Measurements from ENCODE around the gene TTLL5. TPM values are rescaled to one million over a fixed set of nuclear protein-coding genes. Genes with fewer than 3 reads are reported as not detected.

TTLL5 gene
- total RNA-seq, 4 donors from 2014 or later: 14.2 to 27.1 (median 21.2) TPM

- DNase-seq: no peak
- no peak for TF ChIP-seq POLR2A (IDR thresholded peaks at IDR 0.05)
- TF ChIP-seq, protein P1, sequence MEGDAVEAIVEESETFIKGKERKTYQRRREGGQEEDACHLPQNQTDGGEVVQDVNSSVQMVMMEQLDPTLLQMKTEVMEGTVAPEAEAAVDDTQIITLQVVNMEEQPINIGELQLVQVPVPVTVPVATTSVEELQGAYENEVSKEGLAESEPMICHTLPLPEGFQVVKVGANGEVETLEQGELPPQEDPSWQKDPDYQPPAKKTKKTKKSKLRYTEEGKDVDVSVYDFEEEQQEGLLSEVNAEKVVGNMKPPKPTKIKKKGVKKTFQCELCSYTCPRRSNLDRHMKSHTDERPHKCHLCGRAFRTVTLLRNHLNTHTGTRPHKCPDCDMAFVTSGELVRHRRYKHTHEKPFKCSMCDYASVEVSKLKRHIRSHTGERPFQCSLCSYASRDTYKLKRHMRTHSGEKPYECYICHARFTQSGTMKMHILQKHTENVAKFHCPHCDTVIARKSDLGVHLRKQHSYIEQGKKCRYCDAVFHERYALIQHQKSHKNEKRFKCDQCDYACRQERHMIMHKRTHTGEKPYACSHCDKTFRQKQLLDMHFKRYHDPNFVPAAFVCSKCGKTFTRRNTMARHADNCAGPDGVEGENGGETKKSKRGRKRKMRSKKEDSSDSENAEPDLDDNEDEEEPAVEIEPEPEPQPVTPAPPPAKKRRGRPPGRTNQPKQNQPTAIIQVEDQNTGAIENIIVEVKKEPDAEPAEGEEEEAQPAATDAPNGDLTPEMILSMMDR (IDR thresholded peaks at IDR 0.05): no peak
- Histone ChIP-seq H3K9me3 (no peaks in the 10 kb centered on the region), H3K27me3 (no peaks in the 10 kb centered on the region), H3K4me3 (no peak overlapping the region), H3K4me1 (peaks cover 0 to 16% (median 0%) of the 10 kb centered on the region in 3 donors), H3K36me3 (no peaks in the 10 kb centered on the region), H3K27ac (no peak overlapping the region)
- 63 to 64% methylated on average over 5 to 6 of the region's 6 CpGs for WGBS, 2 donors
- intact Hi-C loops (cut with DNase I): no loop called here
Observed at GRCh38 chr14:75630695-75631452, 30.2 kb upstream of the TTLL5 start.

DNA sequence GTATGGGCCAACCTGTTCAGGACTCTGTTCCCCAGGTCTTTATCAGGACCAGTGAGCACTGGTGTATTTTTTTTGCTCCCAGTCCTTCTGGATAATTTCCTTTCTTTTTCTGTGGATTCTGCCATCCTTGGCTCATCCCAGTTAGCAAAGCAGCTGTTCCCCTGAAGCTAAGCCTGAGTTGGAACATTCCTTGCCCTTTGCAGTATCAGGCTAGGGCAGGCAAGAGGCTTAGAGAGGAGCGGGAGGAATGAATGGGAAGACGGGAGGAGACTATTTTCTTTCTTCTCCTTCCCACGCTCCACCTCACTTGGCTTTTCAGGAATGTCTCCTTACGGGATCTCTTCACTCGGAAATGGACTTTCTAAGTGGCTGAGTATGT, 29.6 kb upstream of the TTLL5 start:
- no peaks in the 10 kb centered on the region for H3K36me3 ChIP-seq
- no peak for DNase-seq
- 23 to 39% methylated on average over 5 of the region's 5 CpGs for WGBS, 2 donors
- H3K4me1 ChIP-seq: peaks cover 0 to 16% (median 0%) of the 10 kb centered on the region in 3 donors
- H3K9me3 ChIP-seq: no peaks in the 10 kb centered on the region
- H3K4me3 ChIP-seq: no peak overlapping the region
- TF ChIP-seq POLR2A (IDR thresholded peaks at IDR 0.05): no peak
- TF ChIP-seq, protein P1 (IDR thresholded peaks at IDR 0.05): no peak
- intact Hi-C loops (cut with DNase I): no loop called here
- H3K27ac ChIP-seq: no peak overlapping the region
- H3K27me3 ChIP-seq: no peaks in the 10 kb centered on the region

- WGBS, 2 donors: 32 to 48% methylated on average over 3 to 5 of the region's 5 CpGs
- TF ChIP-seq, protein P1 (IDR thresholded peaks at IDR 0.05): no peak
- TF ChIP-seq POLR2A (IDR thresholded peaks at IDR 0.05): no peak
- H3K4me3 ChIP-seq: no peak overlapping the region
- intact Hi-C loops (cut with DNase I): no loop called here
- DNase-seq: no peak
- no peaks in the 10 kb centered on the region for H3K27me3 ChIP-seq
- H3K36me3 ChIP-seq: no peaks in the 10 kb centered on the region
- H3K9me3 ChIP-seq: no peaks in the 10 kb centered on the region
- peaks cover 0 to 16% (median 0%) of the 10 kb centered on the region in 3 donors for H3K4me1 ChIP-seq
- H3K27ac ChIP-seq: no peak overlapping the region
Observed at GRCh38 chr14:75634848-75635247, 26.2 kb upstream of the TTLL5 start.

DNA sequence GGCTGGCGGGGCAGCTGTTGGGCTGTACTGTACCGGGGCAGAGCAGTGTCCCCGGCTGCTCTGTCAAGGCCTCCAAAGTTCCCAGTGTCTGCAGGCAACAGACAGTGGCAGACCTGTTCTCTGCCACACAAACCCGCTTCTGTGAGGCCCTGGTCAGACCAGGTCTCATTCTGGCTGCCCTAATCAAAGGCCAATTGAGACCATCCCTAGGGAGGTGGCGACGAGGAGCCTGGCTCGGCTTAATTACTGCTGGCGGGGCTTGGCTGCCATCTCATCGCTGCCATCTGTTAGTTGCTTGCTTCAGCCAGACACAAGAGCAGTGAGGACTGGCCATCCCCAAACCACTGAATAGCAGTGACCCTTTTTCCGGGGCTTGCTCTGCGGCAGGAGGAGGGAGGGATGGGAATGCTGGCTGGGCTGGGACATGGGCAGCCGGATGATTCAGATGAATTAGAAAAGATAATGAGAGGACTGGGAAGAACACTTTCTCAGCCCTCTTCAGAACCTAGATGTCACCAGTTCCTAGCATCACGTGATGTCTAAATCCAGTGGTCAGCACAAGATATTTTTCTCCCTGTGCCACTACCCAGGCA, 24.9 kb upstream of the TTLL5 start:
- Histone ChIP-seq H3K4me1 (peaks cover 0 to 16% (median 0%) of the 10 kb centered on the region in 3 donors), H3K27me3 (no peaks in the 10 kb centered on the region), H3K27ac (no peak overlapping the region), H3K36me3 (no peaks in the 10 kb centered on the region), H3K9me3 (no peaks in the 10 kb centered on the region), H3K4me3 (no peak overlapping the region)
- no peak for DNase-seq
- intact Hi-C loops (cut with DNase I): no loop called here
- TF ChIP-seq, protein P1 (IDR thresholded peaks at IDR 0.05): no peak
- WGBS, 2 donors: 68 to 100% methylated on average over 1 to 8 of the region's 13 CpGs

DNA sequence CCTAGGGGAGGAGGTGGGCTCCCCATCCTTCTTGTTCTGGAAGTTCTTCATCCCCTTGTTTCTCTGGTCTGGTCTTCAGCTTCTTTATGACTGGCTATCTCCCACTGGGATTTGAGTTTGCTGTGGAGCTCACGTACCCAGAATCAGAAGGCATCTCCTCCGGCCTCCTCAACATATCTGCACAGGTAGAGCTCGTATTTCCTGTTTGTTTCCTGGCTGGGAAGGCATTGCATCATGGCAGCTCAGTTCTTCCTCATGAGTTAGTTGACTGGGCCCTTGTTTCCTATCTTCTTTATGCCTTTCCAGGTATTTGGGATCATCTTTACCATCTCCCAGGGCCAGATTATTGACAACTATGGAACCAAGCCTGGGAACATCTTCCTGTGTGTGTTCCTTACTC, 20.2 kb upstream of the TTLL5 start:
- Histone ChIP-seq H3K27ac (no peak overlapping the region), H3K27me3 (no peaks in the 10 kb centered on the region), H3K36me3 (no peaks in the 10 kb centered on the region), H3K9me3 (no peaks in the 10 kb centered on the region), H3K4me1 (no peaks in the 10 kb centered on the region), H3K4me3 (no peak overlapping the region)
- 81 to 82% methylated on average over 3 of the region's 3 CpGs for WGBS, 2 donors
- no peak for DNase-seq
- intact Hi-C loops (cut with DNase I): no loop called here
- TF ChIP-seq, protein P1 (IDR thresholded peaks at IDR 0.05): no peak
- no peak for TF ChIP-seq POLR2A (IDR thresholded peaks at IDR 0.05)
